GM19328 (cell line): Measurements from ENCODE around the gene MSH3.
"Not testable (repeated sequence)": the region's sequence is repeated elsewhere in the genome, so short reads cannot be mapped to it uniquely, and the experiment has no call there.

ENCODE experiments used
- ATAC-seq: cut with Tn5 transposase; IDR thresholded peaks from one replicate; pipeline ENCODE4 v1.9.1; 2021; ENCODE audit warnings: mild to moderate bottlenecking, moderate library complexity; ENCODE audit not compliant: unreplicated experiment

The MSH3 gene

GRCh38 chr5:80884929-80885328 lies 230.5 kb downstream of the MSH3 start:
- ATAC-seq = no peak

GRCh38 chr5:80885396-80886000 lies 231.0 kb downstream of the MSH3 start:
- ATAC-seq = no peak

DNA sequence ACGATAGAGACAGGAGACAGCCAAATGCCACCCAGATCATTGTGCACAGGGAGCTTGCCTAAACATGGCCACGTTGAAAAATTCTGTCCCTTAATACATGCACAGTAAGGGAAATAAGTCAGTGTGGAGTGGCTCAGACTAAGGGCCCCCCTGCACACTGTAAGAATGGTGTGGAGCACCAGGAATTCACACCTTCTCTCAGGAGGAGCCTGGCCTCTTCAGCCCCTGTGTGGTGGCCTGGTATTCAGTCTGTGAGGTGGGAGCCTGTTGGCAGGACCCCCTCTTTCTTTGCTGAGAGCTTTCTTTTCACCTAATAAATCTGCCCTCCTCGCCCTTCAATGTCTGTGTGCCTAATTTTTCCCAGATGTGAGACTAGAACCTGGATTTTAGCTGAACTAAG lies 239.6 kb downstream of the MSH3 start:
- no peak for ATAC-seq

DNA sequence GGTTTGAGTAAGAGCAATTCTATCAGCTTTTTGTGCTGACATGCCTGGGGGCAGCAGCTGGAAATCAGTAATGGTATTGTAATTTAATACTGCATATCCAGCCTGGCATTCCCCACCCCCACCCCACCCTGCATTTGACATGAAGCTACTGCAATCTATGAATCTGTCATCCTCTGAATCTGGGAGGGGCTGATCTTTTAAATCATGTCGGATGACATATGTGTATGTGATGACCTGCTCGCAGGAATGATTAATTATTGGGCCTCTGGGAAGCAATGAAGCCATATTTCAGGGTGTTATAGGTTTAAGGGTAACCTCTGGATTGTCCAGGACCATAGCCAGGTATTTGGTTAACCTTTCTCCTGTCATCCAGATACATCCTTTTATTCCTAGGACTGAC lies 241.1 kb downstream of the MSH3 start:
- ATAC-seq = no peak

DNA sequence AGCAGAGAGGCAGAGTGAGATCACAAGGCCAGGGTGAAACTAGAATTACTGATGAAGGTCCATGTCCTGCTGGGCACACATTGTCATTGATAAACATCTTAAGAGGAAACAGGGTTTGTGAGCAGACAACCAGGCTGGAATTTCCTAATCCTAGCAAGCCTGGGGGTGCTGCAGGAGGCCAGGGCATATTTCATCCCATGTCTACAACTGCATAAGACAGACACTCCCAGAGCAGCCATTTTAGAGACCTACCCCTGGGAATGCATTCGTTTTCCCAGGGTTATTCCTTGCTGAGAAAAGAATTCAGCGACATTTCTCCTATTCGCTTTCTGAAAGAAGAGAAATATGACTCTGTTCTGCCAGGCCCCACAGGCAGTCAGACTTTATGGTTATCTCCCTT lies 248.2 kb downstream of the MSH3 start:
- ATAC-seq = not testable (repeated sequence)

GRCh38 chr5:80904533-80905187 lies 250.2 kb downstream of the MSH3 start:
- ATAC-seq = no peak

DNA sequence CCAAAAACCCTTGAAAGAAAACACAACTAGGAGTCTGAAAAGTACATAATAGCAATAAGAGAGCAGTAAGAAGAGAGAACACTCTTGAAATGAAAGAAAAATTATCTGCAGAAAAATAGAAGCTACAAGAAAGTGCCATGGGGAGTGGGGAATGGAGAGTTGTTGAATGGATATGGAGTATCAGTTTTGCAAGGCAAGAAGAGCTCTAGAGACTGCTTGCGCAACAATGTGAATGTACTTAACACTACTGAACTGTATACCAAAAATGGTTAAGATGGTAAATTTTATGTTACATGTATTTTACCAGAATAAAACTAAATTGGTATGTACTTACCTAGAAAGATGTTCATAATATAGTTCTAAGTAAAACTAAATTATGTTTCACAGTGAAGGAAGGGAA lies 251.0 kb downstream of the MSH3 start:
- no peak for ATAC-seq

GRCh38 chr5:80912479-80912878 lies 258.0 kb downstream of the MSH3 start:
- ATAC-seq = no peak

GRCh38 chr5:80915716-80916115 lies 261.3 kb downstream of the MSH3 start:
- no peak for ATAC-seq

DNA sequence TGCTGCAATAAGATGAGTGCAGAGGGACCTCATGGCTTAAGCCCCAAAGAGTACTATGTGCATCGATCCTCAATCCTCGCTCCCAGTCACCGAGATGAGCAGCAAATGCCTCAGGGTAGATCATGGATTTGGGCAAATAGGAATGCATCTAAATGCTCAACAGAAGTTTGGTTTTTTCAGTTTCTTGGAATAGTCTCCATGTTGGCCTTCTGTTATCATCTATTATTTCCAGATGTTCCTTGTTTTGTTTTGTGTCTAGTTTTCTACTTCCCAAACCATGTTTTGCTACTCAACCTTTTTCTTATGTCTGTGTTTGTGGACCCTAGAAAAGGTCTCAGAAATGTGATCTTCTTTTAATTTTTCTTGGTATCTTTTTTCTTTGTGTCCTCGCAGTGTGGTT lies 262.2 kb downstream of the MSH3 start:
- ATAC-seq = no peak

DNA sequence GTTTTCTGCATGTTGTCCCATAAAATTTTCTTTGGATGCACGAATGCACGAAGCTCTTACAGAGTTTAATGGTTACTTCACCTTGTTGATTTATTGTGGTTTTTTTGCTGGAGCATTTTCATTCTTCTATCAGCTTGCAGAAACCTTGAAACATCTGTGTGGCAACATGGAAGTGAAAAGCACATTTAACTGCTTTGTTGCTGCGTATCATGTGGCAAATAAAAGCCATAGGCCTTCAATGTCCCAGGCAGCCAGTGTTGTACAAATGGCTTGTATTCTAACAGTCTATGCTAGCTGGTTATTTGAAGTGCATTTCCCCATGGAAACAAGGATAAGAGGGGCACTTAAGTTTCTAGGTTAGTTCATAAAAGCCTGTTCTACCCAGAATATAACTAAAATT lies 263.2 kb downstream of the MSH3 start:
- no peak for ATAC-seq

- ATAC-seq = no peak
Measured at GRCh38 chr5:80919678-80920196, 265.3 kb downstream of the MSH3 start.

GRCh38 chr5:80920333-80920732 lies 265.9 kb downstream of the MSH3 start:
- no peak for ATAC-seq

DNA sequence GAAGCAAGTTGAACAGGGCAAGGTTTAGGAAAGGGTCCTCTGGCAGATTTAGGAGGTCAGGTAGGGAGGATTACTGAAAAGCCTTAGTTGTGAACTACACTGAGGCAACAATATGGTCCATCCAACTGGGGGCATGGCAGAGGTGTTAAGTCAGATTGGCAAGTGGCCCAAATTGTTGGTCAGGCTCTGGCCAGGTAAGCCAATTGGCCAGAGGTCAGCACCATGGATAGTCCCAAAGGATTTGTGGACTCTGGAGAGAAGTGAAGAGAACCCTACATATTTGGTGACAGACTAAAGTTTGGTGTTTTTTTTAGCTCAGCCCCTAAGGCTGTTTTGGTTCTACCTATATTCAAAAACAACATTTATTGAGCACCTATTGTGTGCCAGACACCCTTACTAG lies 266.6 kb downstream of the MSH3 start:
- ATAC-seq = no peak

- ATAC-seq = no peak
Measured at GRCh38 chr5:80925931-80926330, 271.5 kb downstream of the MSH3 start.
